Stimulated activated CD8-positive, alpha-beta memory T cell treated with anti-CD3 and anti-CD28 coated beads, Interleukin-7, amount 100 ng/mL, for 24 hours (primary cell): Measurements from ENCODE around the gene HK1.
"Not testable (repeated sequence)": the region's sequence is repeated elsewhere in the genome, so short reads cannot be mapped to it uniquely, and the experiment has no call there.

Experiments
- DNase-seq: peaks from one replicate; pipeline ENCODE4 v3.0.0-alpha.2; 2020; ENCODE audit warnings: low read depth

HK1 gene

DNA sequence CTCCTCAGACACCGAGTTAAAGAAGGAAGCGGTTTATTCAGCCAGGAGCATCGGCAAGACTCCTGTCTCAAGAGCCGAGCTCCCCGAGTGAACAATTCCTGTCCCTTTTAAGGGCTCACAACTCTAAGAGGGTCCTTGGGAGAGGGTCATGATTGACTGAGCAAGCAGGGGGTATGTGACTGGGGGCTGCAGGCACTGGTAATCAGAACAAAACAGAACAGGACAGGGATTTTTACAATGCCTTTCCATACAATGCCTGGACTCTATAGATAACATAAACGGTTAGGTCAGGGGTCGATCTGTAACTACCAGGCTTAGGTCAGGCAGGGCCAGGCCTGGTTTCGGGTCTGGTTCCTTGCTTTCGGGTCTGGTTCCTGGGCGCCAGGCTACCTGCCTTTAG, 30.0 kb downstream of the HK1 start:
- DNase-seq = not testable (repeated sequence)

DNA sequence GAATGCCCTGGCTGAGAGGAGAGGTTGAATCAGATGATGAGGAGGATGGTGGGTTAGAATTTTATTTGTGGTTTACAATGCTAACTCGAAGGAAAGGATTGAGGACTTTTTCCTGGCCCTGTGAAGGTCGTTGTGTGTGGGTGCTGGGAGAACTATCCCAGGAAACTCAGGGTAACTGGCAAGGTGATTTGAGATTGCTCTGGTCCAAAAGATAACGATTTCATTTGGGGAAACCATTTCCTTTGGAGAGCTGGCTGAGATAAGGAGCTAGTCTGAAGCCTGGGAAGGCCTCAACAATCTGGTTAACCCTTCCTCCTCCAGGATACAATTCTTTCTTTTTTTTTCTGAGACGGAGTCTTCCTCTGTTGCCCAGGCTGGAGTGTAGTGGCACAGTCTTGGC, 33.0 kb downstream of the HK1 start:
- DNase-seq = no peak

DNA sequence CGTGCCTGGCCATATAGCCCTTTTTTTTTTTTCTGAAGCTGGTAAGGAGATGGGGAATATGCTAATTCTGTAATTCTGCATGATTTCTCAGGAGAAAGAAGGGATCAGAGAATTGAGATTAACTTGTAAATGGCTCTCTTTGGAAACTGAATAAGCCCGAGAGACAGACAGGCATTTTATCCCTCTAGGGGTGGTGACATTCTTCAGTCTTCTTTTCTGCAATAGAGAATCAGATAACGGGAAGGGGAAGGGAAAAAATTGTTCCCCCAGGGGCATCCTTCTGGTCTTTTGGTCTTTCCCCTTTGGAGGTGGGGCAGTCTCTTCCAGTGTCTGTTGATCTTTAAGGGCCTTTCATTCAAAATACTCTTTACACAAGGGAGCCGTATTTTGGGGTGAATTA, 34.2 kb downstream of the HK1 start:
- no peak for DNase-seq

DNA sequence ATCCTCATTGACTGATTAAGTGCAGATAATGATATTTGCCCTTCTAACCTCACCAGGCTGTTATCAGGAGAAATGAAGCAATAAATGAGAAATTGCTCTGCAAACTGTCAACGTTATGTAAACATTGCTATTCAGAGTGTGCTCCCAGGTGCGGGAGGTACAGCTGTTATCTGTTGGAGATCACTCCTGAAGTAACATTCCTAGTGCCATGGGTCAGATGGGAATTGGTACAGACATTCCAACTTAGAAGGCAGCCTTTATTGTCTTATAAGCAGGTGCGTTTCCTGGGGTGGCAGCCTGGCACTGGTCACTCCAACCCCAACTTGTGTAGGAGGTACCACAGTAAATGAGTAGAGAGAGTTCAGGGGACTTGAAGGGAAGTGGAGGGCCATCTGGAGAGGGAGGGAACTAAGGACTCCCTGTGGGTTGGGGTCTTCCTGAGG, 36.8 kb downstream of the HK1 start:
- no peak for DNase-seq

DNA sequence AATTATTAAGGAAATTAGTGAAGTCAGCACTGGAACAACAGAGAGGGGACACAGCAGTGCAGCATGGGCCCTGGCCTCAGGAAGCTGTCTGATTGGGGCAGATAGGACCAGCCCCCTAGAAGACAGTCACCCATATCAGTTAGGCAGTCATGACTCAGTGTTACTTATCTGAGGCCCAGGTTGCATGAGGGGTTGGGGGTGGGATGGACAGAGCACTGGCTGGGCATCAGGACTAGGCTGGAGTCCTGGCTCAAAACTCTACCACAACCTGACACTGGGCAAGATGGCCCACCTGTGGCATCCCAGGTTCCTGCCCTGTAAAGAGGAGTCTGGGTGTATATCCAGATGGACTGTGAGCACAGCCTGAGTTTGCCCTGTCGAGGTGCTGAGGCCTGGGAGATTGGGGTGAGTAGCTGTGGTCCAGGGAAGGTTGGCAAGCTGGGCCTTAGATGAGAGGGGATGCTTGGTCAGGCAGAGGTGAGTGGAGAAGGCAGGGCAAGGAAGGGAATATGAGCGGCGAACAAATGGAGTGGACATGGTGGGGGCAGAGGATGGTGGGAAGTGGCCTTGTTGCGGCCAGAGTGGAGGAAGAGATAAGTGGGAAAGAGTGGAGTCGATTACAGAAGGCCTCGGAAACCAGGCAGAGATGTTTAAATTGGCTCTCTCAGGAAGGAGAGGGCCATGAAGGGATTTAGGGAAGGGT, 37.5 kb downstream of the HK1 start:
- DNase-seq = no peak

DNA sequence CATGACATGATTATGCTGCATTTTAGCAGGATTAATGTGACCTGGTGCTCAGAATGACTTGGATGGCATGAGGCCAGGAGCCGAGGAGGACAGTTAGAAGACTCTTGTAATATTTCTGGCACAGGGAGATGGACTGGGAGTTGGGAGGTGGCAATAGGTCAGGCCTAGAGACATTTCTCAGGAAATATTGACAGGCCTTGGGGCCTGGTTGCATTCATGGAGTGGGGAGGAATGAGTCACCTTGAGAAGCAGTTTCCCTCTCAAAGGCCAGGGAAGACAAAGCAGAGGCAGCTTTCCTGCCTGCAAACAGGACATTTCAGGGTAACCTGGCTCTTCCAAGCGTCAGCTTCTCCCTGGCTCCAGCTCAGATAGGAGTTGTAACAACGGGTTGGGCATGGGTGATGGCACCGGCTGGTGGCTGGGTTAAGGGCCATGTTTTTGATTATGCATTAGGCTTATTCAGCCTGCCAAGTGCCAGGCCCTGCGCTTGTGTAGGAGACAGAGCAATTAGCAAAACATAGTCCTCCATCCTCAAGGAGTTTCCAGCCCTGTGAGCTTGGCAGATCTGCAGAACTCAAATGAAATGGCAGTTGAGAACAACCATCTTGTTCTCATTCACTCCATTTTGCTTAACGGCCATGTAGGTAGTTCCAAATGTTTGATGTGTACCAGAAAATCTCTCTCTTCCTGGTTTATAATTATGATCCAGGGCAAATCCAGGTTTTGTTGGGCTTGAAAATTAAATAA, 38.2 kb downstream of the HK1 start:
- DNase-seq = no peak

DNA sequence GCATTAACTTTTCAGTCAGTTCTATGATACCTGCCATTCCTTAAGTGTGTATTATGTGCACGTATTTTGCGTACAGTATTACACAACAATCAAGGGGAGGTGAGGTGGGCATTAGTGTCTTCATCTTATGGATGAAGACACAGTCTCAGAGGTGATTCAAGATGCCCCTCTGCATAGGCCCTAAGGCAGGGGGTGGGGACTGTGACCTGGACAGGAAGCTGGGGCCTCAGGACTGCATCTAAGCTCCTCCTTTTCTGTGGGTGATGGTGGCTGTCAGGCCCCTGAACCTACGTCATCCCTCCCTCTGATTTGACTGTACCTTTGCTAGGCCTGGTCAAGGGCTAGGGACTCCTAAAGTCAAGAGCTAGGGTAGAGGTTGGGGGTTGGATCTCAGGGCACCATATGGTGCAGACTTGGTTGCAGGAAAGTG, 38.9 kb downstream of the HK1 start:
- DNase-seq = no peak

DNA sequence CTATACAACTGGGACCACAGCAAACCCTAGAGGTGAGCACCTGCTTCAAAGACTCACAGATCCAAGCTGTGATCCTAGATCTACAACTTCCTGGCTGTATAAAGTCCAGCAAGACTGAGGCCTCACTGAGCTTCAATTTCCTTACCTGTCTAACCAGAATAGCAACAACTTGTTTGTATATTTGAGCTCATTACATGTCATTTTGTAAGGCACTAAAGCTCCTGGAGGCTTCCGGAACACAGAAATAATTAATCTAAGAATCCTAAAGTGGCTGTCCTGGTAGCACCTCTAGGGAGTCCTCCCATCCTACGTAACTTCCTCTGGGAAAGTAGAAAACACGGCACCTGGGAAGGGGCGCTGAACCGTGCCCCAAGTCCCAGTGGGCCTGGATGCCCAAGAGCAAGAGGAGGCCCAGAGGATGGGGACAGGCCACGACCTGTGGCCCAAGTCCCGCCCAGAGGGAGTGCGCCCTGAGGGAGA, 39.4 kb downstream of the HK1 start:
- DNase-seq = no peak

DNA sequence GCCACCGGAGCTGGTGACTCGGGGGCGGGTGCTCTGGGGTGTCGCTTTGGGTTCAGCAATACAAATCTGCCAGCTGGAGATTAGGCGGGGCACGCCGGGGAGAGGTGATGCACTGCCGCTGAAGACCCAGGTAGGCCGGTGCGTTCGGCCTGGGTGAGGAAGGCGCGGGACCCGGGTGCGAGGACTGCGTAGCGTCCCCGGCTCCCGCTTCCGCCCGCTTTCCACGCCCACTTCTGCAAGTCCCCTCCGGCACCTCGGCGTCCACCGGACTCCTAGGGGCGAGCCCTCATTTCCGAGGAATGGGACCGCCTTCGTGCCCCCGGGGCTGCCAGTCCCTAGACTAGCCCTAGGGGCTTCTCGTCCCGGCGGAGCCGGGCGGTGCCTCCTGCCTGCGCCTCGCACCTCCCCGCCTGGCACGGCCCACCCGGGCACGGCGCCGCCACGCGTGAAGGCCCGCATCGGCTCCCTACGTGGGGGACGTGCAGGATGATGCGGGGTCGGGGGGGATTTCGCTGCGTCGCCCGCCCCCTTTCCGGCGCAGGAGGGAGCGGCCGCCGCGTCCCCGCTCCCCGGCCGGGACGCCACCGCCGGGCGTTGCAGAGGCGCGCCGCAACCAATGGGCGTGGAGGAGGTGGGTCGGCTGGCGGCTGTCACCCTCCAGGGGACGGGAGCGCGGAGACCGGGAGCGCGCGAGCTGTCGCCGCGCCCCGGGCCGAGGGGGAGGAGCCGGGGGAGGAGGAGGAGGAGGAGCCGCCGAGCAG, 40.0 kb downstream of the HK1 start:
- peak; percentile 80 for DNase-seq

DNA sequence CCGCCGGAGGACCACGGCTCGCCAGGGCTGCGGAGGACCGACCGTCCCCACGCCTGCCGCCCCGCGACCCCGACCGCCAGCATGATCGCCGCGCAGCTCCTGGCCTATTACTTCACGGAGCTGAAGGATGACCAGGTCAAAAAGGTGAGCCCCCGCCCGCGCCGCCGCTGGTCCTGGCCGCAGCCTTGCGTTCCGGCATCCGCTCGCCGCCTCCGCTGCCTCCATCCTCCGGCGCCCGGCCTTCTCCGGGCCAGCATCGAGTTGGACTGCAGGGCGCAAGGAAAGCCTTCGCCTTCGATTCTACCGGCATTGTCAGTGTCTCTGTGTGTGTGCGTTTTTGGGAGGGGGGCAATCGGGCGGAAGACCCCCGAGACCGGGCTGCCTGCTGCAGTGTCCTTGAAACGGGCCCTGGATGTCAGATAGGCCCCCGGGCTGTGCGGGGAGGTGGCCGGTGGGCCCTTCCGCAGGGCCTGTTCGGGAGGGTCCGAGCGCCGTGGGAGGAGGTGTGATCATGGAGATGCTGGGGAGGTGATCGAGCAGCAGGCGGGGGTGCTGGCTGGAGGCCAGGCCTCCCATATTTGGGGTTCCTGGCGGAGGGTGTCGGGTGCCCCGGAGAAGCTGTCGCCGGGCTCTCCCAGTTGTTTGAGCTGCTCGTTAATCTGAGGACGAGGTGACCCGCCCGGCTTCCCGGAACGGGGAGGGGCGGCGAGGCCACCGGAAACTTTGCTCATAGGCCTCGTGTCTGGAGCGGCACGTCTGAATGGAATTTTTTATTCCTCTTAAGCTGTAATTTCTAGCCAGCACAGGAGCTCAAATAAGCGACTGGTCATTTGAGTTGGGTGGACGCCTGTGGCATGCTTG, 40.8 kb downstream of the HK1 start:
- DNase-seq = peak; percentile 60

DNA sequence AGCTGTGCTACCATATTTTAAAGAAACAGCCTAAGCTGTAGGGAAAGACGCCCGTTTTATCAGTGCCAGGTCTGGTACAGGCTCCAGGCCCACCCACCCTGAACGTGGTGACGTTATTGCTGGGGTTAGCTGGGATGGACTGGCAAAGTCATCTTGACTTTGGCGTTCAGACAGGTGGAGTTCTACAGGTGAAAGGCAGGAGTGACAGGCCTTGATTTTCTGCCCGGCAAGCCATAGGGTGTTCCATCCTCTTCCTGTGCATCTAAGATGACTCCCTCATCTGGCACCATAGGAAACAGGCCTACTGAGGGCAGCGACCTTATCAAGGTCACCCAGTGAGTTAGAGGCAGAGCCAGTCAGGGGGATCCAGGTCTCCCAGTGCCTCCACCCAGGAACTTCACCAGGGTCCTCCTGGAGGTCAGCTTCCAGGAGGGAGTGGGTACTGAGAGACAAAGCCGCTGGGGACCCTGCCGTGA, 41.6 kb downstream of the HK1 start:
- no peak for DNase-seq

DNA sequence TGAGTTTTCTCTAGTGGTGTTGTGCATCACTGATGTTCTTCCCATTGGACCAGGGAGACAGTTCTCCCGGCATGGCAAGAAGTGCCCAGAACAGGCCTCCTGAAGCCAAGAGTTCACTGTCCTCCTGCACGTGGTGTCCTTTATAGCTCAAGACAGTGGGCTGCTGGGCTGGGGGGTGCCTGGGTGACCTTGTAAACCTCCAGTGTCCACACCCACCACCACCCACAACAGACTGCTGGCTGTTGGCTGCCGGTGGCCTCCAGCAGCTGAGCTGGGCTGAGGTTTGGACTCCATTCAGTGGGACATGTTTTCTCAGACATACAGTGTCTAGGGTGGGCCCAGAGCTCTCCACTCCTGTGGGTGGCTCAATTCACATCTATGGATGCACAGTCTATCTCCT, 42.2 kb downstream of the HK1 start:
- no peak for DNase-seq

DNA sequence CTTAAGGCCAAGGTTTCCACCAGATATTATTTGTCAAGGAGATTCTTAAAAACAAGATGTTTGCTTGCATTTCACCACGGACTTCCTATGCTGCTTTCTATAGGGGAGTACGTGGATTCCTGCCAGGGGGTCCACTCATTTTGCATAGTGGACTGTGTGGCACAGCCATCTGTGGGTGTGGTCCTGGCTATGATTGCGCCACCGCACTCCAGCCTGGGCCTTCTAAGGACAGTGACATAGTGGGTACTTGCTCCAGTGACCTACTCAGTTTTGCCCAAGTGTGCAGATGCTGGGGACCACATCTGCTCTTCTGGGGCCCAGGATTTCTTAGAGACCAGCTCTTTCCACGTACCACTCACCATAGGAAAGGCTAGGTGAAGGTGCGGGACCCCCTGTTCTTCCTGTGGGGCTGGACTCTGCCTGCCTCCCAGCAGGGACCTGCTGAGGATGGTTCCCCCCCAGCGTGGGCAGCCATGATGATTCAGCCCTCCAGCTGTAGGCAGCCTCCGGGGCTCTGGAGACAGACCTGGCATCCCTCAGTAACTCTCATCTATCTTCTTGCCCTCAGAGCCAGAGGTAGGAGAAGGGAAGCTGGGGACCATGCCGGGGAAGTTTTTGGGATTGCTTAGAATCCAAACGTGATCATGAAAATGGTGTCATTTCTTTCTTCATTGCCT, 42.9 kb downstream of the HK1 start:
- DNase-seq = no peak

DNA sequence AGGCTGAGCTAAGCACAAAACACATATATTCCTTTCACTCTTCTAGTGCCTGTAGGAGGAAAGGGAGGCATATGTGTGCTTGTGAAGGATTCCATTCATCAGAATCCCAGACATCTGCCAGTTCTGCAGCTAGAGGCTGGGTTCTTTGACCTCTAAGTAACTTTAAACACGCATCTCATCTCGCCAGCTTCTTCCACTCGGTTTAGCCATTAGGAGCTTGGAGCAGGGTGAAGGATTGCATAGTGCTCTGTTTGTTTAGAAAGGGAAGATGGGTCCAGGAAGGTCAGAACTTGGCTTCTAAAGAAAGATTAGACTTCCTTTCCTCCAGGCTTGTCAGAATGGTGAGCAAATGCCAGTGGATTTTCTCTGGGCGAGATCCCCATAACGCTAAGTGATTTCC, 43.6 kb downstream of the HK1 start:
- no peak for DNase-seq

DNA sequence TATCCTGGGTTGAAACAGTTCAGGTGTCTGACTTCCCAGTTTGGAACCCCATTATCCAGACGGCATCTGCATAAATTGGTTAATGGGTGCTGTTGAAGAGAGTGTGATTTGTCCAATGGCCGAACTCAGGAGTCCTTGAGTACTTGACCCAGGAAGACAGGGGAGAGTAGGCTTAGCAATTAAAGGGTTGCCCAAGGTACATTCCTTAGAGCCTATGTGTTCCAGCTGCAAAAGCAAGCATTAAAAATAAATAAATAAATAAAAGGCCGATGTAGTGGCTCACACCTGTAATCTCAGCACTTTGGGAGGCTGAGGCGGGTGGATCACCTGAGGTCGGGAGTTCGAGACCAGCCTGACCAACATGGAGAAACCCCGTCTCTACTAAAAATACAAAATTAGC, 44.0 kb downstream of the HK1 start:
- DNase-seq = not testable (repeated sequence)

DNA sequence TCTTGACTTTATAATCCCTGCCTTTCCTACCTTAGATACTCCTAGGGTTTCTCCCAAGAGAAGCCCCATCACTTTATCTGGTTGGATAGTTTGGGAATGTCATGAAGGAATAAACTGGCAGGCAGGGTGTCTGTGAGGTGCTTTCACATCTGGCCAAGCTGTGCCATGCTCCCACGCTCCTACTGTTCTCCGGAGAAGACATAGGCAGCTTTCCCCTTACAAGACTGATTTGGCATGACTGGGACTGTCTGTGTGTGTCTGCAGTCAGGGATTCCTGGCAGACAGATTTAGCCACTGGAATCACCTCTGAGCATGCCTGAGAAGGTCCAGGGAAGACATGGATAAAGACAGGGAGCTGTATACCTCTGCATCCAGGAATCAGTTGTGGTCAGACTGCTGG, 45.3 kb downstream of the HK1 start:
- no peak for DNase-seq

DNA sequence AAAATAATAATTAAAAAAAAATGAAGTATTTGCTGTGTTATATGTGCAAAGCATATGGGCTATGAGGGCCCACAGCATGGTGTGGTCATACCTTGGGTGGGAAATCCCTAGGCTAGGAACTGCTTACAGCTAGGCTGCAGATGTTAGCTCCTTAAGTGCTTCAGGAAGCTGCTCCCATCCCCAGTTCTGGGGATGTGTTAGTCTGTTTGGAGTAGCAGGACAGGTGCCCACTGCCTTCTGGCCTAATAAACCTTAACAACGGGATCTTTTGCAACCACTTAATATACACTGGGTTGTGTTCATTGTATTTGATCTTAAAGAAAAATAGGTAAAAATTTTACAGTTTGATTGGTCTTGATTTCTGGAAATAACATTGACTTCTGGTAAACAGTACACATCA, 46.3 kb downstream of the HK1 start:
- no peak for DNase-seq

DNA sequence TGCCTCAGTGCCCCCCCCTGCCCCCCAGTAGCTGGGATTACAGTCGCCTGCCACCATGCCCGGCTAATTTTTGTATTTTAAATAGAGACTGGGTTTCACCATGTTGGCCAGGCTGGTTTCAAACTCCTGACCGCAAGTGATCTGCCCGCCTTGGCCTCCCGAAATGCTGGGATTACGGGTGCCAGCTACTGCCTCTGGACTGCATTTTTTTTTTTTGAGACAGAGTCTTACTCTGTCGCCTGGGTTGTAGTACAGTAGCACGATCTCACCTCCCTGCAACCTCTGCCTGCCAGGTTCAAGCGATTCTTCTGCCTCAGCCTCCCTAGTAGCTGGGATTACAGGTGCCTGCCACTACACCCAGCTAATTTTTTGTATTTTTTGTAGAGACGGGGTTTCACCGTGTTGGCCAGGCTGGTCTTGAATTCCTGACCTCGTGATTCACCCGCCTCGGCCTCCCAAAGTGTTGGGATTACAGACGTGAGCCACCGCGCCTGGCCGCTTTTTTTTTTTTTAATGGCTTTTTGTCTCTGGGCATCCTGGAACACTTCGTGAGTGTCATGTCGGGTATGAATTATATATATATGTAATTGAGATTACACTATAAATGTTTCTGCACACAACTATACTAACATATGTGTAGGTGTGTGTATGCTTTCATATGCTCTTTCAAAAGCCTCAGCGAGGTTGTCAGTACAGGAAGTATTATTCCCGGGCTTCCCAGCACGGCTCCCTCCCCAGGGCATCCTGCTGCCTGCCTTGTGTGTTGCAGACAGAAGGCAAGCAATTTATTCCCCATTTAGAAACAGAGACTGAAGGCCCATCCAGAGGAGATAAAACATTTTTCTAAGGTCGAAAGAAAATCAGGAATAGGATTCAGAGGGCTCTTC, 47.6 kb downstream of the HK1 start:
- DNase-seq = not testable (repeated sequence)

DNA sequence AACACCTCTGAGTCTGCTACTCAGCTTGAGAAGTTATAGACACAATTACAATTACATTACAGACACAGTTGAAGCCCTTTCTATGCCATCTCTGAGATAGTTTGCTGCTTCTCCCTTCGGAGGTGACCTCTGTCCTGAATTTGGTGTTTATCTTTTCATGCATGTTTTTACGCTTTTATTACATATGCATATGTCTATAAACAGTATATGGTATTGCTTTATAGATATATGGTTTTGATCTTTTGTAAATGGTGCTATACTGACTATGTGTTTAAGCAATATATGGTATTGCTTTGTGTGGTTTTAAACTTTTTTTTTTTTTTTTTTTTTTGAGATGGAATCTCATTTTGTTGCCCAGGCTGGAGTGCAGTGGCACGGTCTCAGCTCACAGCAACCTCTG, 48.4 kb downstream of the HK1 start:
- no peak for DNase-seq
